ENCODE results near the gene SRP19.

Gene SRP19

DNA sequence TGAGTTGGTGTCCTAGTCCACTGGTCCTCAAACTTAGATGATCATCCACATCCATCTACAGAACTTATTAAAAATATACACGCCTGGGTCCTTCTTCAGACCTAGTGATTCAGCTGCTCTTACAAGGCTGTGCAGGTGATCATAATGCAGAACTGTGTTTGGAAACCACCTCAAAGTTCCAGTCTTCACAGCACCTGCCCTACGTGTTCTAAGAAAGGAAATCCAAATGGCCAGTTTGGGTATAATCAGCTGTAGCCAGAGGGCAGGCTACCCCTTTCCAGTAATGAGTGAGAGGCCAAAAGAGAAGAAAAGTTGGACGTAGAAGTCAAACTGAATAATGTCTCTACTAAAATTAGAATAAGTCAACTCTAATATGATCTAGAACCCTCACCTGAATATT, 45.5 kb downstream of the SRP19 start:
- H3K36me3 ChIP-seq (ENCODE audit: insufficient read depth, low read length), result peaks cover 12% of the 10 kb centered on the region
- no peak overlapping the region for H3K4me3 ChIP-seq
- H3K27ac ChIP-seq, result no peak overlapping the region
- no peak for DNase-seq (ENCODE audit: low read depth, low spot score)
- TF ChIP-seq POLR2AphosphoS5 (IDR thresholded peaks at IDR 0.05; ENCODE audit: borderline replicate concordance, low read depth, low read length), result no peak
- no peak for TF ChIP-seq FOXP2 (optimal IDR thresholded peaks at IDR 0.05; ENCODE audit: control extremely low read depth, extremely low read length, insufficient read depth)
- no peak for TF ChIP-seq EZH2 (IDR thresholded peaks at IDR 0.05)
- no peak overlapping the region for H3K9ac ChIP-seq (ENCODE audit: insufficient read length)
- H3K9me3 ChIP-seq (ENCODE audit: low read depth, low read length), result no peaks in the 10 kb centered on the region

DNA sequence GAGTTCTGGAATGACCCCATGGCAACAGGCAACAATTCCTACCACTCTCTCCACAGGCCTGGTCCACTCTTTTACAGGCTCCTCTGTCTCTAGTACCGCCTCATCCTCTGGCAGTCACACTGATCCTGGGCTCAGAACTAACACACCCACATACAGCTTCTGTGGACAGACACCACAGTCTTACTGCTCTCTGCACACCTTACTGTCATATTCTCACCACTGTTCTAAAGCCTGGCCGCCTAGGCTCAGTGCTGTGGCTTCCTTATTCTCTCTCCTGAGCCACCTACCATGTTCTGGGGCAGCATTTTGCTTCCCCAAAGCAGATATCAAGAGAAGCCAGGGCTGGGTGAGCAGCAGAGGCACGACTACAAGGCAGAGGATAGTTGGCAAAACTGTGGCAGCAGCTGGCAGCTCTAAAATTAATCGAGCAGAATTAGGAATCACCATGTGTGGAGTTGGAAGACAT, 46.1 kb downstream of the SRP19 start:
- Histone ChIP-seq H3K9me3 (ENCODE audit: low read depth, low read length) (no peaks in the 10 kb centered on the region), H3K27ac (no peak overlapping the region), H3K36me3 (ENCODE audit: insufficient read depth, low read length) (peaks cover 11% of the 10 kb centered on the region), H3K4me3 (no peak overlapping the region), H3K9ac (ENCODE audit: insufficient read length) (no peak overlapping the region)
- DNase-seq (ENCODE audit: low read depth, low spot score), result no peak
- TF ChIP-seq FOXP2 (optimal IDR thresholded peaks at IDR 0.05; ENCODE audit: control extremely low read depth, extremely low read length, insufficient read depth) (no peak), POLR2AphosphoS5 (IDR thresholded peaks at IDR 0.05; ENCODE audit: borderline replicate concordance, low read depth, low read length) (no peak), EZH2 (IDR thresholded peaks at IDR 0.05) (no peak)

DNA sequence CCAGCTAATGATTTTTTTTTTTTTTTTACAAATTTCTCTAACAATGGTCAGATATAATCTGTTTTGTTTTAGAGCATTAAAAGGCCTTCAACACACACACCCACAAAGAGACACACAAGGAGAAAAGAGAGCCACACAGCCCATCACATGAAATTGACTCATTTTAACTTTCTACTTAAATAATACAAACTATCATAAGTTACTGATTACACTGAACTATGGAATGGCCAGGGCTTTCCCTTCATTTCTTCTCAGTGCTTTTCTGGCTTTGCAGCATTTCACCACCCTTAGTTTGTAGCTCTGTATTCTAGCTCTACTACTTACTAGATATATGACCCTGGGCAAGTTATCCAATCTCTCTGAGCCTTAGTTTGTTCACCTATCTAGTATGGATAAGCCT, 47.8 kb downstream of the SRP19 start:
- TF ChIP-seq FOXP2 (optimal IDR thresholded peaks at IDR 0.05; ENCODE audit: control extremely low read depth, extremely low read length, insufficient read depth) (no peak), EZH2 (IDR thresholded peaks at IDR 0.05) (no peak), POLR2AphosphoS5 (IDR thresholded peaks at IDR 0.05; ENCODE audit: borderline replicate concordance, low read depth, low read length) (no peak)
- DNase-seq (ENCODE audit: low read depth, low spot score), result no peak
- H3K9ac ChIP-seq (ENCODE audit: insufficient read length), result no peak overlapping the region
- H3K4me3 ChIP-seq, result no peak overlapping the region
- peaks cover 9% of the 10 kb centered on the region; the same call in 1 of the 2 replicates for H3K36me3 ChIP-seq (ENCODE audit: insufficient read depth, low read length)
- H3K9me3 ChIP-seq (ENCODE audit: low read depth, low read length), result no peaks in the 10 kb centered on the region
- no peak overlapping the region for H3K27ac ChIP-seq

DNA sequence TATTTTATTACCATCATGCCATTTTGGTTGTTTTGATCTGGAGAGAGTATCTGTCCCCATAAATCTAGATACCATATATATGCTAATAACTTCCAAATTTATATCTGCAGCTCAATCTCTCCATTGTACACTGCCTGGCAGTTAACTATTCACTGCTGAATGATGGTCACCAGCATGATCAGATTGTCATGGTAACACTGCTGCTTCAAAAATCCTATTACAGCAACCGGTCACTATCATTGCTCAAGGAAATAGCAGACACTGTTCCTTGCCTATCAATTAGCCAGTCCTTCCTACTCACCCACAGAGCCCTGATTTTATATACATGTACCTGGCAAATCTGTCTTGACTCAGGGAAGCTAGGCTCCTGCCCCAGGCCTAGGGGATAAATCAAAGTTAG, 49.4 kb downstream of the SRP19 start:
- DNase-seq (ENCODE audit: low read depth, low spot score), result no peak
- H3K9ac ChIP-seq (ENCODE audit: insufficient read length), result no peak overlapping the region
- H3K9me3 ChIP-seq (ENCODE audit: low read depth, low read length), result no peaks in the 10 kb centered on the region
- no peak for TF ChIP-seq EZH2 (IDR thresholded peaks at IDR 0.05)
- no peak for TF ChIP-seq FOXP2 (optimal IDR thresholded peaks at IDR 0.05; ENCODE audit: control extremely low read depth, extremely low read length, insufficient read depth)
- no peak for TF ChIP-seq POLR2AphosphoS5 (IDR thresholded peaks at IDR 0.05; ENCODE audit: borderline replicate concordance, low read depth, low read length)
- H3K36me3 ChIP-seq (ENCODE audit: insufficient read depth, low read length), result peaks cover 9% of the 10 kb centered on the region; the same call in 1 of the 2 replicates
- H3K4me3 ChIP-seq, result no peak overlapping the region
- no peak overlapping the region for H3K27ac ChIP-seq

DNA sequence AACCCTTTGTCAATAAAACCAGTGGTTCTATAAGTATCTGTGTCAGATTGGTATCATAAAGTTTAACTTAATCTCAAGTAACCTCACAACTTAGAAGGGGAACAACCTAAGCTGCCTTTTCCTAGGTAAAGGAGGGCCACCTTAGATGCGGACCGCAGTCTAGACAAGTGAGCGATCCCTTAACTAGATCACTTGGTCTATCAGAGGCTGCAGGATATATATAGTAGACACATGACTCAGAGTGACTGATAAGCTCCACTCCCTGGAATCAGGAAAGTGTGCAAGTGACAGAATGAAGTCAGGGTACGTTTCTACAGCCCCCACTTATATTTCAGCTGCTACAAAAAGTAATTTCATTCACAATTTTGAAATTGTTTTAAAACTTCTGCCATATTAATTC, 53.5 kb downstream of the SRP19 start:
- DNase-seq (ENCODE audit: low read depth, low spot score), result no peak
- Histone ChIP-seq H3K9ac (ENCODE audit: insufficient read length) (no peak overlapping the region), H3K27ac (no peak overlapping the region), H3K9me3 (ENCODE audit: low read depth, low read length) (no peaks in the 10 kb centered on the region), H3K36me3 (ENCODE audit: insufficient read depth, low read length) (peaks cover 31% of the 10 kb centered on the region), H3K4me3 (no peak overlapping the region)
- TF ChIP-seq POLR2AphosphoS5 (IDR thresholded peaks at IDR 0.05; ENCODE audit: borderline replicate concordance, low read depth, low read length) (no peak), FOXP2 (optimal IDR thresholded peaks at IDR 0.05; ENCODE audit: control extremely low read depth, extremely low read length, insufficient read depth) (no peak), EZH2 (IDR thresholded peaks at IDR 0.05) (no peak)

DNA sequence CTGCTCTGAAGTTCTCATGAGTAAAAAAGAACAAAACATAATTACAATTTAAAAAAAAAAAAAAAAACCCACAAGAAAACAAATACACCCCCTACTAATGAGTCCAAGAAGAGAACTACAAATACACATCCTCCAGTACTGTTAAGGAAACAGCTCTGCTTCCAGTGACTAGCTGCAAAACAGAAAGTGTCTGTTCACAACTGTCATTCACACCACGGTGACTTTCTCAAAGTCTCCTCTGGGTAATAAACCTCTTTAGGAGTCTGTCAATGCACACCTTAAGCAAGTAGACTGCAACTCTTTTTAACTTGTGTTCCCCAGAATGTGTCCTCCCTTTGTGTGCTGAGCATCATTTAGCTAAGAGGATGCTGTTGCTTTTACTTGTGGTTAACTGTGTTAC, 54.7 kb downstream of the SRP19 start:
- TF ChIP-seq FOXP2 (optimal IDR thresholded peaks at IDR 0.05; ENCODE audit: control extremely low read depth, extremely low read length, insufficient read depth) (no peak), EZH2 (IDR thresholded peaks at IDR 0.05) (no peak), POLR2AphosphoS5 (IDR thresholded peaks at IDR 0.05; ENCODE audit: borderline replicate concordance, low read depth, low read length) (no peak)
- Histone ChIP-seq H3K9ac (ENCODE audit: insufficient read length) (no peak overlapping the region), H3K27ac (no peak overlapping the region), H3K36me3 (ENCODE audit: insufficient read depth, low read length) (peaks cover 33% of the 10 kb centered on the region), H3K9me3 (ENCODE audit: low read depth, low read length) (no peaks in the 10 kb centered on the region), H3K4me3 (no peak overlapping the region)
- DNase-seq (ENCODE audit: low read depth, low spot score), result no peak

DNA sequence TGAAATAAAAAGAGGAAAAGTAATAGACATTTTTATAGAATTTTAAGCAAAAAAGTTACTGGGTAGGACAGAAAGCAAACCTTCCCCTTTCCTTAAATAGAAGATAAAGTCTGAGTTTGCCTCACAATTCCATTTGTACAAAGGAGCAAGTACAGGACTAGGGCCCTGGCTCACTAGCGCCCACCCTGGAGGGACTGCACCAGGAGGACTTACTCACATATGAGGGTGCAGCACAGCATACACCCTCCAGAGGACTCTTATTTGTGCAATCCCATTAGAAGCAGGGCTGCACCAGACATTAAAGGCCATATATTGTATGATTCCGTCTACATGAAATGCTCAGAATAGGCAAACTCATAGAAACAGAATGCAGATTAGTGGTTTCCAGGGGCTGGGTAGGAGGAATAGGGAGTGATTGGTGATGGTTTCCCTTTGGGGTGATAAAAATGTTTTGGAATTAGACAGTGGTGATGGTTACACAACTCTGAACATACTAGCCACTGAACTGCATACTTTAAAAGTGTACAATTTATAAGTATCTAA, 56.4 kb downstream of the SRP19 start:
- no peak overlapping the region for H3K4me3 ChIP-seq
- no peak for DNase-seq (ENCODE audit: low read depth, low spot score)
- H3K27ac ChIP-seq, result no peak overlapping the region
- H3K9me3 ChIP-seq (ENCODE audit: low read depth, low read length), result no peaks in the 10 kb centered on the region
- TF ChIP-seq POLR2AphosphoS5 (IDR thresholded peaks at IDR 0.05; ENCODE audit: borderline replicate concordance, low read depth, low read length) (no peak), FOXP2 (optimal IDR thresholded peaks at IDR 0.05; ENCODE audit: control extremely low read depth, extremely low read length, insufficient read depth) (no peak), EZH2 (IDR thresholded peaks at IDR 0.05) (no peak)
- H3K9ac ChIP-seq (ENCODE audit: insufficient read length), result no peak overlapping the region
- H3K36me3 ChIP-seq (ENCODE audit: insufficient read depth, low read length), result peaks cover 33% of the 10 kb centered on the region

DNA sequence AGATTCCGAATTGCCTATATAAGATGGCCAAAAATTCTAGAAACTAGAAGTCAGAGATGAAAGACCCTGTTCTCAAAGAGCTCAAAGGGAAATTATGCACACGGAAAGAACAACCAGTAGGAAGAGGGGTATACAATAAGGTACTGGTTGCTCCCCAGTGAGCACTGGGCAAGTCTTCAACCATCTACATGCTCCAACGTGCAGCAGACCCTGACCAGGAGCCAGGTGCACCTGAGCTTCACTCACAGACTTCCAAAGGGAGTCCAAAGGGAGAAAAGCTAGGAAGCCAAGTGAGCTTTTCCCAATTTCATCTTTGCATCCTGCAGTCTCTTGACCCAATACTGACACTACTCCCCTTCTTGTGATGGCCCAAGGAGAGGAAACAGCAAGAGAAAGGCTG, 57.0 kb downstream of the SRP19 start:
- Histone ChIP-seq H3K4me3 (no peak overlapping the region), H3K36me3 (ENCODE audit: insufficient read depth, low read length) (peaks cover 33% of the 10 kb centered on the region), H3K9ac (ENCODE audit: insufficient read length) (no peak overlapping the region), H3K9me3 (ENCODE audit: low read depth, low read length) (no peaks in the 10 kb centered on the region), H3K27ac (no peak overlapping the region)
- no peak for DNase-seq (ENCODE audit: low read depth, low spot score)
- no peak for TF ChIP-seq EZH2 (IDR thresholded peaks at IDR 0.05)
- no peak for TF ChIP-seq POLR2AphosphoS5 (IDR thresholded peaks at IDR 0.05; ENCODE audit: borderline replicate concordance, low read depth, low read length)
- no peak for TF ChIP-seq FOXP2 (optimal IDR thresholded peaks at IDR 0.05; ENCODE audit: control extremely low read depth, extremely low read length, insufficient read depth)

DNA sequence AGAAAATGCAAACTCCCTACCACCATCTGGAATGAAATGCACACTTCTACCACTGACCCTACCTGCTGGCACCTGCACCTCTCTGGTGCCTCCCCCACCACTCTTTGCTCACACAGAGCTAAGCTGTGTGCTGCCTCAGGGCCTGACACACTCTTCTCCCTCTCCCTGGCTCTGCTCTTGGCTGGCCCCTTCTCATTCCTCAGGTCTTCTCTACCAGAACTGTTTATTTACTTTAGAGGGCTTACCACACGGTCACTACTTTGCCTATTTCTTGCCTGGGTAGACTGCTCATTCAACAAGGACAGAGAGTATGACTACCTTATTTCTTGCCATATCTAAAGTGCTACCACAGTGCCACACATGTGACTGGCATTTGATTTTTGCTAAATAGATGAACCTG, 57.6 kb downstream of the SRP19 start:
- H3K4me3 ChIP-seq, result no peak overlapping the region
- no peak overlapping the region for H3K9ac ChIP-seq (ENCODE audit: insufficient read length)
- H3K9me3 ChIP-seq (ENCODE audit: low read depth, low read length), result no peaks in the 10 kb centered on the region
- H3K36me3 ChIP-seq (ENCODE audit: insufficient read depth, low read length), result peaks cover 33% of the 10 kb centered on the region
- no peak for TF ChIP-seq EZH2 (IDR thresholded peaks at IDR 0.05)
- no peak for TF ChIP-seq POLR2AphosphoS5 (IDR thresholded peaks at IDR 0.05; ENCODE audit: borderline replicate concordance, low read depth, low read length)
- no peak for TF ChIP-seq FOXP2 (optimal IDR thresholded peaks at IDR 0.05; ENCODE audit: control extremely low read depth, extremely low read length, insufficient read depth)
- no peak overlapping the region for H3K27ac ChIP-seq
- no peak for DNase-seq (ENCODE audit: low read depth, low spot score)

Data from SK-N-MC (cell line).